Measurements from ENCODE around the gene RAB5B. TPM values are rescaled to one million over a fixed set of nuclear protein-coding genes. Genes with fewer than 3 reads are reported as not detected.

RAB5B gene
- total and polyA plus RNA-seq, 10 of the 15 experiments (the other 5 are each of a cell fraction or from before 2014, with no cell fraction given): 7.5 to 149 (median 37.8) TPM

DNA sequence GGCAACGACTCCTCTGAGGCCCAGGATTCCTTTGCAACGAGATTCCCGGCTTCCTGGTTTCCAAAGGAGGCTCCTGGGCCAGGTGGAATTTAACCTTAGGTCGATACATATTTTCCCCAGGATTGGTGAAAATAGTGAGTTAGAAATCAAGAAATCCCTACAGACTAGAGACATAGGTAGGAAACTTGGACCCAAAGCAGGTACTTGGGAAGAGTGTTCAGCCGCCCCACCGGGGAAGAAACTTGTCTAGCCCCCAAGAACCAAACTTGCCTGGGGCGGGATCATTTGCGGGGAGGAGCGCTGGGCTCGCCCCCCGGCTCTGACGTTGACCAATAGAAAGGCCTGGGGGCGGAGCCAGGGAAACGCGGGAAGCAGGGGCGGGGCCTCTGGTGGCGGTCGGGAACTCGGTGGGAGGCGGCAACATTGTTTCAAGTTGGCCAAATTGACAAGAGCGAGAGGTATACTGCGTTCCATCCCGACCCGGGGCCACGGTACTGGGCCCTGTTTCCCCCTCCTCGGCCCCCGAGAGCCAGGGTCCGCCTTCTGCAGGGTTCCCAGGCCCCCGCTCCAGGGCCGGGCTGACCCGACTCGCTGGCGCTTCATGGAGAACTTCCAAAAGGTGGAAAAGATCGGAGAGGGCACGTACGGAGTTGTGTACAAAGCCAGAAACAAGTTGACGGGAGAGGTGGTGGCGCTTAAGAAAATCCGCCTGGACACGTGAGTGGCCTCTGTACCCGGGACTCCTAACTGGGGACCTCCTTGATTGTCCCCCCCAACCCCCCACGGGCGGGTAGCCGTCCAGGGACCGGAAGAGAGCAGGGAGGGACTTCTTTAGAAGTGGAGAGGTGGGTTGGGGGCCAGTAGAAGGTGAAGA, 7.2 kb upstream of the RAB5B start, which contains the start of gene CDK2:
Gene CDK2, plus strand, starts transcription at position 423 of the 874 bp plus-strand sequence. Its CDS starts 179 bp downstream, at position 602.
- Histone ChIP-seq H3K27me3 (replicated peaks in 1 of 2; ENCODE audit: control insufficient read depth in 2 of 2, insufficient read depth in 2 of 2, low read length in 1 of 2) (no peaks in the 10 kb centered on the region), H3K27ac (ENCODE audit: control insufficient read depth, insufficient read depth) (peak within 1 kb of the TSS; percentile 79), H3K79me2 (ENCODE audit: control insufficient read depth, insufficient read depth, low read length) (peaks cover 27% of the 10 kb centered on the region), H2AFZ (ENCODE audit: control insufficient read depth, low read depth, low read length) (peak within 1 kb of the TSS; percentile 95), H3K4me3 (peak within 1 kb of the TSS; percentile 96), H3K9me3 (replicated peaks; ENCODE audit: control insufficient read depth, insufficient read depth, low read length) (no peaks in the 10 kb centered on the region), H3K4me1 (ENCODE audit: control insufficient read depth, insufficient read depth, low read length) (peaks cover 15% of the 10 kb centered on the region), H3K4me2 (ENCODE audit: control insufficient read depth, insufficient read depth) (peak within 1 kb of the TSS; percentile 100), H4K20me1 (ENCODE audit: control insufficient read depth, insufficient read depth) (no peaks in the 10 kb centered on the region), H3K36me3 (ENCODE audit: control insufficient read depth in 2 of 2, insufficient read depth in 2 of 2, low read length in 1 of 2) (peaks cover 0 to 7% of the 10 kb centered on the region in 2 experiments; a peak in 3 of 4 replicates), H3K9ac (ENCODE audit: control insufficient read depth, insufficient read depth, low read length) (peak within 1 kb of the TSS; percentile 91)
- POLR2A ChIA-PET: interaction anchor here (0.7 to 1.5 kb wide), 4 partner anchors 30 to 160 kb away, joined by 3 to 9 read pairs (median 4); partner anchors contain the start of genes PA2G4 and SUOX
- RAD21 ChIA-PET (ENCODE audit: unreplicated experiment): interaction anchor here (0.6 to 2.1 kb wide), 3 partner anchors 37 to 228 kb away, joined by 4 to 11 read pairs (median 5); no protein-coding TSS in a partner anchor
- SMC1A ChIA-PET (ENCODE audit: uncharacterized antibody, unreplicated experiment): interaction anchor here (0.6 to 3.1 kb wide), 5 partner anchors 8 to 140 kb away, joined by 3 to 25 read pairs (median 3); no protein-coding TSS in a partner anchor
- CTCF ChIA-PET: interaction anchor here (2.0 to 2.4 kb wide), 2 partner anchors 16 to 27 kb away, joined by 13 to 17 read pairs; no protein-coding TSS in a partner anchor
- in situ Hi-C loops (cut with MboI): no loop called here
- TSS peak; percentile 74 for BruUV-seq (replicated peaks)
- WGBS (ENCODE audit: insufficient coverage, insufficient replicate concordance, low lambda C conversion rate, missing lambda C conversion rate): under 1% methylated on average over 45 of the region's 45 CpGs
- intact Hi-C loops (cut with micrococcal nuclease; ENCODE audit: unreplicated experiment): no loop called here
- ATAC-seq: peak; percentile 91
- FAIRE-seq: no peak
- DNase-seq (ENCODE audit: low read depth, low spot score): peak; percentile 40
- no peak for TF ChIP-seq MTA3 (IDR thresholded peaks at IDR 0.05; ENCODE audit: borderline replicate concordance, low read length)
- TF ChIP-seq, protein P1, sequence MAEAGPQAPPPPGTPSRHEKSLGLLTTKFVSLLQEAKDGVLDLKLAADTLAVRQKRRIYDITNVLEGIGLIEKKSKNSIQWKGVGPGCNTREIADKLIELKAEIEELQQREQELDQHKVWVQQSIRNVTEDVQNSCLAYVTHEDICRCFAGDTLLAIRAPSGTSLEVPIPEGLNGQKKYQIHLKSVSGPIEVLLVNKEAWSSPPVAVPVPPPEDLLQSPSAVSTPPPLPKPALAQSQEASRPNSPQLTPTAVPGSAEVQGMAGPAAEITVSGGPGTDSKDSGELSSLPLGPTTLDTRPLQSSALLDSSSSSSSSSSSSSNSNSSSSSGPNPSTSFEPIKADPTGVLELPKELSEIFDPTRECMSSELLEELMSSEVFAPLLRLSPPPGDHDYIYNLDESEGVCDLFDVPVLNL (IDR thresholded peaks at IDR 0.05; ENCODE audit: low read depth, low read length): peak; percentile 51; the same call in 1 of the 2 replicates
- no peak for TF ChIP-seq RFX5 (IDR thresholded peaks at IDR 0.05; ENCODE audit: low read depth, low read length)
- no peak for TF ChIP-seq TCF7 (IDR thresholded peaks at IDR 0.05; ENCODE audit: borderline replicate concordance)
- no peak for TF ChIP-seq SPI1 (IDR thresholded peaks at IDR 0.05; ENCODE audit: borderline replicate concordance, insufficient read depth, low read depth, low read length)
- TF ChIP-seq ESRRA (IDR thresholded peaks at IDR 0.05; ENCODE audit: low read length): no peak
- TF ChIP-seq CBFB (IDR thresholded peaks at IDR 0.05; ENCODE audit: low read depth): 0 out of 2 replicates have a peak, but pooled peaks have one; percentile 56
- peak in 1 of 2 experiments; percentile 74; a peak in 2 of 4 replicates for TF ChIP-seq BHLHE40 (IDR thresholded peaks at IDR 0.05; ENCODE audit: borderline replicate concordance in 1 of 2, low read depth in 2 of 2, low read length in 1 of 2)
- TF ChIP-seq RAD21 (IDR thresholded peaks at IDR 0.05; ENCODE audit: insufficient read depth, low read depth, low read length): no peak
- TF ChIP-seq, protein P2, sequence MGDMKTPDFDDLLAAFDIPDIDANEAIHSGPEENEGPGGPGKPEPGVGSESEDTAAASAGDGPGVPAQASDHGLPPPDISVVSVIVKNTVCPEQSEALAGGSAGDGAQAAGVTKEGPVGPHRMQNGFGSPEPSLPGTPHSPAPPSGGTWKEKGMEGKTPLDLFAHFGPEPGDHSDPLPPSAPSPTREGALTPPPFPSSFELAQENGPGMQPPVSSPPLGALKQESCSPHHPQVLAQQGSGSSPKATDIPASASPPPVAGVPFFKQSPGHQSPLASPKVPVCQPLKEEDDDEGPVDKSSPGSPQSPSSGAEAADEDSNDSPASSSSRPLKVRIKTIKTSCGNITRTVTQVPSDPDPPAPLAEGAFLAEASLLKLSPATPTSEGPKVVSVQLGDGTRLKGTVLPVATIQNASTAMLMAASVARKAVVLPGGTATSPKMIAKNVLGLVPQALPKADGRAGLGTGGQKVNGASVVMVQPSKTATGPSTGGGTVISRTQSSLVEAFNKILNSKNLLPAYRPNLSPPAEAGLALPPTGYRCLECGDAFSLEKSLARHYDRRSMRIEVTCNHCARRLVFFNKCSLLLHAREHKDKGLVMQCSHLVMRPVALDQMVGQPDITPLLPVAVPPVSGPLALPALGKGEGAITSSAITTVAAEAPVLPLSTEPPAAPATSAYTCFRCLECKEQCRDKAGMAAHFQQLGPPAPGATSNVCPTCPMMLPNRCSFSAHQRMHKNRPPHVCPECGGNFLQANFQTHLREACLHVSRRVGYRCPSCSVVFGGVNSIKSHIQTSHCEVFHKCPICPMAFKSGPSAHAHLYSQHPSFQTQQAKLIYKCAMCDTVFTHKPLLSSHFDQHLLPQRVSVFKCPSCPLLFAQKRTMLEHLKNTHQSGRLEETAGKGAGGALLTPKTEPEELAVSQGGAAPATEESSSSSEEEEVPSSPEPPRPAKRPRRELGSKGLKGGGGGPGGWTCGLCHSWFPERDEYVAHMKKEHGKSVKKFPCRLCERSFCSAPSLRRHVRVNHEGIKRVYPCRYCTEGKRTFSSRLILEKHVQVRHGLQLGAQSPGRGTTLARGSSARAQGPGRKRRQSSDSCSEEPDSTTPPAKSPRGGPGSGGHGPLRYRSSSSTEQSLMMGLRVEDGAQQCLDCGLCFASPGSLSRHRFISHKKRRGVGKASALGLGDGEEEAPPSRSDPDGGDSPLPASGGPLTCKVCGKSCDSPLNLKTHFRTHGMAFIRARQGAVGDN (IDR thresholded peaks at IDR 0.05): 0 out of 2 replicates have a peak, but pooled peaks have one; percentile 19
- TF ChIP-seq BRCA1 (IDR thresholded peaks at IDR 0.05; ENCODE audit: low read depth, low read length): no peak
- TF ChIP-seq ZNF274 (IDR thresholded peaks at IDR 0.05; ENCODE audit: insufficient read depth, insufficient read length): no peak
- peak; percentile 36; the same call in 1 of the 2 replicates for TF ChIP-seq GATAD2B (conservative IDR thresholded peaks at IDR 0.05; ENCODE audit: low read depth)
- TF ChIP-seq, protein P3, sequence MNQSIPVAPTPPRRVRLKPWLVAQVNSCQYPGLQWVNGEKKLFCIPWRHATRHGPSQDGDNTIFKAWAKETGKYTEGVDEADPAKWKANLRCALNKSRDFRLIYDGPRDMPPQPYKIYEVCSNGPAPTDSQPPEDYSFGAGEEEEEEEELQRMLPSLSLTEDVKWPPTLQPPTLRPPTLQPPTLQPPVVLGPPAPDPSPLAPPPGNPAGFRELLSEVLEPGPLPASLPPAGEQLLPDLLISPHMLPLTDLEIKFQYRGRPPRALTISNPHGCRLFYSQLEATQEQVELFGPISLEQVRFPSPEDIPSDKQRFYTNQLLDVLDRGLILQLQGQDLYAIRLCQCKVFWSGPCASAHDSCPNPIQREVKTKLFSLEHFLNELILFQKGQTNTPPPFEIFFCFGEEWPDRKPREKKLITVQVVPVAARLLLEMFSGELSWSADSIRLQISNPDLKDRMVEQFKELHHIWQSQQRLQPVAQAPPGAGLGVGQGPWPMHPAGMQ (IDR thresholded peaks at IDR 0.05; ENCODE audit: borderline replicate concordance): no peak
- peak; percentile 41; the same call in 1 of the 2 replicates for TF ChIP-seq LARP7 (IDR thresholded peaks at IDR 0.05)
- TF ChIP-seq CHD1 (IDR thresholded peaks at IDR 0.05; ENCODE audit: low read depth, low read length): no peak
